GM19467 (cell line): Measurements from ENCODE around the gene IL18RAP.

Source experiments
- ATAC-seq: cut with Tn5 transposase; IDR thresholded peaks from one replicate; pipeline ENCODE4 v1.9.1; 2021; ENCODE audit warnings: mild to moderate bottlenecking, moderate library complexity; ENCODE audit not compliant: unreplicated experiment

The IL18RAP gene, protein sequence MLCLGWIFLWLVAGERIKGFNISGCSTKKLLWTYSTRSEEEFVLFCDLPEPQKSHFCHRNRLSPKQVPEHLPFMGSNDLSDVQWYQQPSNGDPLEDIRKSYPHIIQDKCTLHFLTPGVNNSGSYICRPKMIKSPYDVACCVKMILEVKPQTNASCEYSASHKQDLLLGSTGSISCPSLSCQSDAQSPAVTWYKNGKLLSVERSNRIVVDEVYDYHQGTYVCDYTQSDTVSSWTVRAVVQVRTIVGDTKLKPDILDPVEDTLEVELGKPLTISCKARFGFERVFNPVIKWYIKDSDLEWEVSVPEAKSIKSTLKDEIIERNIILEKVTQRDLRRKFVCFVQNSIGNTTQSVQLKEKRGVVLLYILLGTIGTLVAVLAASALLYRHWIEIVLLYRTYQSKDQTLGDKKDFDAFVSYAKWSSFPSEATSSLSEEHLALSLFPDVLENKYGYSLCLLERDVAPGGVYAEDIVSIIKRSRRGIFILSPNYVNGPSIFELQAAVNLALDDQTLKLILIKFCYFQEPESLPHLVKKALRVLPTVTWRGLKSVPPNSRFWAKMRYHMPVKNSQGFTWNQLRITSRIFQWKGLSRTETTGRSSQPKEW

DNA sequence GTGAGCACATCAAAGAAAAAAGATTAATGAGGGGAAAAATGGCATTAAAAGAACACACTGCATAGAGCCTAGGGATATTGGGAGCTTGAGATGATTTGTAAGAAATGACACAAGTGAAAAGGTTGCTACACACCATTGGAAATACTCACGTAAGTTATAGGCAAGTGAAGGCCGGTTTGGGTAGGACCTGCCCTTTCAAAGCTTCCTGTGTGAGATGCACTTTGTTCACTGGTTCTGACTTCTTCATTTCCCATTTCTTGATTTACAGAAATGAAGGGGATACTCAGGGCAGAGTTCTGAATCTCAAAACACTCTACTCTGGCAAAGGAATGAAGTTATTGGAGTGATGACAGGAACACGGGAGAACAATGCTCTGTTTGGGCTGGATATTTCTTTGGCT, at the start of gene IL18RAP:
Gene IL18RAP (plus strand): TSS at position 251 of the 400 bp plus-strand sequence. CDS start 118 bp downstream, at position 369.
- ATAC-seq, result no peak

DNA sequence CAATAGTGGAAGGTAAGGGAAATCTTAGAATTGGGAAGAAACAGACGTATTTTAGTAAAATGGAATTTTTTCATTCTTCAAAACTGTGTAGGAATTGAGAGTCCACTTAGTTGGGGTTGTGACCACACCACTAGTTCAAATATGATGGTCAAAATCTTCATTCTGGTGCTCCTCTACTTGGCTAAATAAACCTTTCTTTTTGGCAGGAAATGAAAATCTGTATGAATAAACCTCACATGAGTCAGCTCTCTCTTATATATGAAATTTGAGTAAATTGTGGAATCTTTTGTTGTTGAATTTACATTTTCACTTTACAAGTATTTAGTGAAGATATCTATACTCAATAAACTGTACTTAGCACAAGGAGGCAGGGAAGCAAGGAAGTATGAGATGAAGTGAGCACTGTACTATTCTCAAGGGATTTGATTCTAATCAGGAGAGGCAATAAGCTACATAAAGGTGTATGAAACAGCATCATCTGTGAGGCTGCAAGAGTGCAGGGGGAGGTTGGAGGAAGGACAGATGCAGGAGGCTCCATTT, 46.8 kb upstream of the IL18RAP start:
- no peak for ATAC-seq

DNA sequence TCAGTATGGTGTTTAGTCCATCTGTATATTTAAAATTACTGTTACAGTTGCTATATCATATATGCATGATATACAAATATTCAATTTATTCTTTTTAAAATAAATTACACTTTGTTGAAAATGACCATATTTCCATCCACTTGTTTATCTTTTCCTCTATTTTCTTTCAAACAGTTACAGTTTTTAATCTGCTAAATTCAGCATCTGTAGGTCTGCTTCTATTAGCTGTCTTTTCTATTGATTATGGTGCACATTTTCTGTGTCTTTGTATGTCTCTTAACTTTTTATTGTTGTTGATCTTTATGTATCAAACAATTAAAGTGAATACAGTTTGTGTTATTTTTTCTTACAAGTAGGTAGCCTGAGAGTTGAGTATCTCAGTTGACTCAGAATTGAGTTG, 39.2 kb upstream of the IL18RAP start:
- no peak for ATAC-seq

DNA sequence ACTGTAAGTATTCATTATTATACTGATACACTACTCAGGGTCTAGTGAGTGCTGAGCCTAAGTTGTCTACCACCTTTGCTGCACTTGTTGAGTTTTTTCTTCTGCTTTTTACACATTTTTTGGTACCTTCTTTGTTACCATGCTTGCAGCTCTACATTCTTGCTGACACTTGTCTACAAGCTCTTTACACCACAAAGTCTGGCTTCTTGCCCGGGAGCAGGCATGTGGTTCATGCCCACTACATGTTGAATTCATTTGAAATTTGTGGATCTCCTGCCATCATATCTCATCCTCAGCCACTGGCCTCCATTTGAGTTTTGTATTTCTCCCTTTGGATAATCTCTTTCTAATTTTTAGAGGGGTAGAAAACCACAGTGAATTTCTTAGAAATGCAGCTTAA, 37.4 kb upstream of the IL18RAP start:
- no peak for ATAC-seq

- ATAC-seq, result no peak
Measured at GRCh38 chr2:102386004-102386403, 37.0 kb upstream of the IL18RAP start.

GRCh38 chr2:102386867-102387541, 36.0 kb upstream of the IL18RAP start:
- no peak for ATAC-seq

GRCh38 chr2:102387763-102388546, 35.0 kb upstream of the IL18RAP start:
- ATAC-seq, result no peak

GRCh38 chr2:102391565-102391964, 31.4 kb upstream of the IL18RAP start:
- no peak for ATAC-seq

GRCh38 chr2:102392096-102392495, 30.9 kb upstream of the IL18RAP start:
- no peak for ATAC-seq

DNA sequence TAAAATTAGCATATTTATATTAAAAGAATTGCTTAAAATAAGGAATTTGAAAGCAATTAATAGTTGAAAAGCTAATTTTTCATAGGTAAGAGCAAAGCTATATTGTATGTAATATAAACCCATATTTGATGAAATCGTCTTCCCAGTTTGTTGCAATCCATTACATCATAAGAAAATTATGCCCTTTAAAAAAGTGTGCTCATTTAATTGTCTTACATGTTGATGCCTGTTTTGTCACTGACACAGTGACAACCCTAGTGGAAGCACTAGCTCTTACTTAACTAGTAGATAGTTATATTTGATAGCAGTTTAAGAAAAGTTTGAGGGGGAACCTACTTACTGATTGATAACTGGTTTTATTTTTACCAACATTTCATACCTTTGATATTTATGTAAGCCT, 30.0 kb upstream of the IL18RAP start:
- ATAC-seq, result no peak

GRCh38 chr2:102396012-102396411, 26.9 kb upstream of the IL18RAP start:
- no peak for ATAC-seq

DNA sequence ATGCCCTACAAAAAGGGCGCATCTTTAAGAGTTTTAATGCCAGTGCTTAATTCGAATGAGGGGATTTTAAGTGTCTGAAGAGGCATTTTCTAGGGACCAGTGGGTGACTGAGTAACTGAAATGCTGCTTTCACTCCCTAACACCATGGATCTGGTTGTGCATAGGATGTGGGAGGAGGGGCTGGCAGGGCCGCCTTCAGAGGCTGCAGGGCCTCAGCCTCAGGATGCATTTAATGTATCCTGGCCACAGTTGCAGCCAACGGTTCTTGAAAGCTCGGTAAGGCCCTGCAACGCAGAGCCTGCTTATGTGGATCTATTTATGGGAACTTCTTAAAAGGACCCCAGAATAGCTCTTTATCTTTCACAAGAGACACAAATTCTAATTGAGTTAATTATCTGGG, 25.8 kb upstream of the IL18RAP start:
- no peak for ATAC-seq

GRCh38 chr2:102399499-102400141, 23.3 kb upstream of the IL18RAP start:
- ATAC-seq, result no peak

- no peak for ATAC-seq
Measured at GRCh38 chr2:102401456-102401855, 21.5 kb upstream of the IL18RAP start.

DNA sequence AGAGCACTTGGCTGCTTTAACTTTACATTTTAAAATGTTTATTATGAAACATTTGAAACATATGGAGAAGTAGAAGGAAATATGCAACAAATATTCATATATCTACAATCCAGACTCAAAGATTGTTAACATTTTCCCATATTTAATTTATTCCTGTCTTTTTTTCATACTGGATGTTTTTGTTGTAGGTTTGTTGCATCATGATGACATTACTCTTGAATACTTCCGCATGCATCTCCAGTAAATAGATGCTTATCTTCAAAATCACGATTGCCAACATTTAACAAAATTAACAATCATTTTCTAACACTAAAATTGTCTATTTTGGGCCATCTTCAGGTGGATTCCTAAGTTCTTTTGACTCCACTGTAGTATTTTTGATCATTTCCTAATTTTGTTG, 21.1 kb upstream of the IL18RAP start:
- no peak for ATAC-seq

- ATAC-seq, result no peak
Measured at GRCh38 chr2:102410952-102411351, 12.0 kb upstream of the IL18RAP start.

GRCh38 chr2:102412199-102412598, 10.8 kb upstream of the IL18RAP start:
- ATAC-seq, result no peak

- peak; percentile 45 for ATAC-seq
Measured at GRCh38 chr2:102417946-102418345, 5.0 kb upstream of the IL18RAP start.

- ATAC-seq, result peak; percentile 92
Measured at GRCh38 chr2:102418421-102418961, 4.5 kb upstream of the IL18RAP start.

DNA sequence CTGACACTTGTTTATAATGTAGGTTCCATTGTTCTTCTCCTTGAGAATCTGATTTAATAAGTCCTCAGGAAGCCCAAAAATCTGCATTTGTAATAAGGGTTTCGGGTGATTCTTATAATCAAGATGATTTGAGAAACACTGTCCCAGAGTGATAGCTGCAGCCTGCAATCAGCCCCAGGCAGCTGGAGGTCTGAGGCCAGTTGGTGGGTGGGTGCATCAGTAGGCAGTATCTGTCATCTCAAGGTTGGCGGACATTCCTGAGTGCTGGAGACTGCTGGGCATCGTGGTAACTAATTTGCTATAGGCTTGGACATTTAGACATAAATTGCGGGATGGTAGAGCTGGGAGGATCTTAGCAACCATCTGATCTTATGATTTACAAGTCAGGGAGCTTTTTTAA, 2.7 kb upstream of the IL18RAP start:
- no peak for ATAC-seq
